H1 (cell line): Measurements from ENCODE around the gene OR5B3. TPM values are rescaled to one million over a fixed set of nuclear protein-coding genes. Genes with fewer than 3 reads are reported as not detected.

ENCODE experiments used
- CTCF ChIA-PET: fragments of 300-600 bp; sonication (Branson Sonifier 250); formaldehyde crosslinking; loops from one replicate; lab custom pipeline; 2021; ENCODE audit not compliant: partially characterized antibody; lab: Charles Lee
- POLR2A ChIA-PET: fragments of 300-600 bp; sonication (Branson Sonifier 250); formaldehyde crosslinking; loops from one replicate; lab custom pipeline; 2021; ENCODE audit warnings: inconsistent platforms; ENCODE audit not compliant: partially characterized antibody; lab: Charles Lee
- DNase-seq, 2 experiments: peaks; one replicate each; pipeline versions ENCODE4 v3.0.0 to v3.0.0-alpha.2; 2010 to 2022; ENCODE audit warnings: low spot score in 2 of 2, low read depth in 1 of 2, mixed read lengths in 1 of 2
- FAIRE-seq: peaks from 2 replicates; lab custom pipeline; 2011; peaks lifted over from hg19 to GRCh38; lab: Jason Lieb, UNC
- H2AFZ ChIP-seq: 2 replicates; pipeline ENCODE4 v1.8.1; 2012; ENCODE audit warnings: low read length, inconsistent platforms
- H2AK5ac ChIP-seq: 2 replicates; pipeline ENCODE4 v1.6.1; 2013; ENCODE audit warnings: low read depth, low read length
- H2BK120ac ChIP-seq: replicated peaks from 2 replicates; pipeline ENCODE3; 2013; ENCODE audit warnings: low read depth, low read length, inconsistent platforms
- H2BK12ac ChIP-seq: 2 replicates; pipeline ENCODE4 v1.6.1; 2013; ENCODE audit warnings: low read depth, low read length
- H2BK15ac ChIP-seq: 2 replicates; pipeline ENCODE4 v1.6.1; 2013; ENCODE audit warnings: low read length
- H2BK20ac ChIP-seq: 2 replicates; pipeline ENCODE4 v1.6.1; 2013; ENCODE audit warnings: low read length
- H2BK5ac ChIP-seq: 2 replicates; pipeline ENCODE4 v1.6.1; 2013; ENCODE audit warnings: low read depth, low read length
- H3K14ac ChIP-seq: 2 replicates; pipeline ENCODE4 v1.6.1; 2013; ENCODE audit warnings: inconsistent platforms; ENCODE audit not compliant: insufficient read length
- H3K18ac ChIP-seq: 2 replicates; pipeline ENCODE4 v1.6.1; 2013; ENCODE audit warnings: low read length; ENCODE audit errors: extremely low read depth
- H3K23ac ChIP-seq: 2 replicates; pipeline ENCODE4 v1.6.1; 2013; ENCODE audit warnings: inconsistent platforms; ENCODE audit not compliant: insufficient read length
- H3K23me2 ChIP-seq: 2 replicates; pipeline ENCODE4 v1.6.1; 2013; ENCODE audit warnings: low read depth, low read length
- H3K27ac ChIP-seq: 2 replicates; pipeline ENCODE4 v1.6.1; 2011; ENCODE audit warnings: low read depth, low read length, inconsistent platforms
- H3K27me3 ChIP-seq, 4 experiments: replicated peaks in 1 of 4; 1 replicate in 1 of 4; 2 replicates in 3 of 4; pipeline versions ENCODE4 v1.6.1 to v1.8.1; 2011 to 2013; ENCODE audit warnings: low read length in 3 of 4, mild to moderate bottlenecking in 3 of 4, inconsistent platforms in 2 of 4, mixed read lengths in 2 of 4, moderate library complexity in 1 of 4; ENCODE audit not compliant: control insufficient read depth in 3 of 4, insufficient read depth in 3 of 4; ENCODE audit errors: extremely low read depth in 1 of 4
- H3K36me3 ChIP-seq, 4 experiments: 2 replicates each; pipeline versions ENCODE4 v1.6.1 to v1.8.1; 2011 to 2013; ENCODE audit warnings: mild to moderate bottlenecking in 4 of 4, low read length in 3 of 4, moderate library complexity in 2 of 4, control low read depth in 1 of 4, inconsistent platforms in 1 of 4; ENCODE audit not compliant: insufficient read depth in 4 of 4, control insufficient read depth in 2 of 4
- H3K4ac ChIP-seq: replicated peaks from 2 replicates; pipeline ENCODE3; 2013; ENCODE audit warnings: low read length, low read depth, mixed read lengths, inconsistent platforms; ENCODE audit not compliant: insufficient read length
- H3K4me1 ChIP-seq, 4 experiments: replicated peaks in 1 of 4; 1 replicate in 1 of 4; 2 replicates in 3 of 4; pipeline versions ENCODE4 v1.6.1 to v1.8.1; 2011 to 2013; ENCODE audit warnings: low read length in 3 of 4, inconsistent platforms in 2 of 4, mixed read lengths in 1 of 4; ENCODE audit not compliant: insufficient read depth in 4 of 4, control insufficient read depth in 3 of 4
- H3K4me2 ChIP-seq, 2 experiments: 2 replicates each; pipeline versions ENCODE4 v1.6.1 to v1.8.1; 2011 to 2013; ENCODE audit warnings: low read depth in 2 of 2, low read length in 2 of 2, control low read depth in 1 of 2, inconsistent platforms in 1 of 2, mild to moderate bottlenecking in 1 of 2; ENCODE audit not compliant: insufficient read depth in 1 of 2
- H3K4me3 ChIP-seq, 4 experiments: fragments of 200-600, 300-600 bp in 1 of 4; sonication (generic), shearing (Covaris generic), sonication (Bioruptor Twin) in 1 of 4; 2 replicates each; pipeline versions ENCODE4 v1.5.1 to v1.8.1; 2011 to 2016; ENCODE audit warnings: low read length in 4 of 4, low read depth in 3 of 4, control low read depth in 2 of 4, inconsistent platforms in 2 of 4, mild to moderate bottlenecking in 2 of 4, mixed read lengths in 1 of 4, moderate library complexity in 1 of 4; ENCODE audit not compliant: insufficient read depth in 2 of 4; ENCODE audit errors: extremely low read depth in 1 of 4
- H3K56ac ChIP-seq: replicated peaks from 2 replicates; pipeline ENCODE3; 2013; ENCODE audit warnings: low read depth, mild to moderate bottlenecking, mixed read lengths, low read length, inconsistent platforms; ENCODE audit not compliant: insufficient read length
- H3K79me1 ChIP-seq: 2 replicates; pipeline ENCODE4 v1.6.1; 2013; ENCODE audit warnings: low read depth, low read length, control low read depth
- H3K79me2 ChIP-seq, 2 experiments: 2 replicates each; pipeline versions ENCODE4 v1.6.1 to v1.8.1; 2012 to 2013; ENCODE audit warnings: low read length in 2 of 2, mild to moderate bottlenecking in 2 of 2, inconsistent platforms in 1 of 2; ENCODE audit not compliant: insufficient read depth in 2 of 2, control insufficient read depth in 1 of 2
- H3K9ac ChIP-seq, 4 experiments: replicated peaks in 1 of 4; 1 replicate in 1 of 4; 2 replicates in 3 of 4; pipeline versions ENCODE4 v1.6.1 to v1.8.1; 2011 to 2013; ENCODE audit warnings: low read depth in 3 of 4, low read length in 3 of 4, control low read depth in 2 of 4, mild to moderate bottlenecking in 2 of 4, moderate library complexity in 2 of 4, inconsistent platforms in 1 of 4; ENCODE audit errors: extremely low read depth in 1 of 4
- H3K9me3 ChIP-seq, 2 experiments: 2 replicates each; pipeline versions ENCODE4 v1.6.1 to v1.8.1; 2012 to 2013; ENCODE audit warnings: mild to moderate bottlenecking in 2 of 2, moderate library complexity in 2 of 2, control low read depth in 1 of 2, inconsistent platforms in 1 of 2, low read depth in 1 of 2, low read length in 1 of 2, mixed read lengths in 1 of 2; ENCODE audit not compliant: insufficient read depth in 2 of 2
- H4K20me1 ChIP-seq, 2 experiments: replicated peaks in 1 of 2; 2 replicates each; pipeline versions ENCODE3 to v1.8.1; 2011 to 2013; ENCODE audit warnings: inconsistent platforms in 2 of 2, low read length in 2 of 2, mild to moderate bottlenecking in 1 of 2; ENCODE audit not compliant: insufficient read depth in 2 of 2, control insufficient read depth in 1 of 2
- H4K5ac ChIP-seq: 2 replicates; pipeline ENCODE4 v1.6.1; 2013; ENCODE audit warnings: low read length, low read depth, mixed read lengths, inconsistent platforms; ENCODE audit not compliant: insufficient read length
- H4K8ac ChIP-seq: 2 replicates; pipeline ENCODE4 v1.8.0; 2013; ENCODE audit warnings: mild to moderate bottlenecking, moderate library complexity, low read length, inconsistent platforms; ENCODE audit not compliant: insufficient read depth; ENCODE audit errors: extremely low read depth
- H4K91ac ChIP-seq: replicated peaks from 2 replicates; pipeline ENCODE3; 2013; ENCODE audit warnings: low read length, mixed read lengths, inconsistent platforms; ENCODE audit not compliant: insufficient read length
- ASH2L ChIP-seq: fragments of 200-600, 300-600 bp; sonication (generic); IDR thresholded peaks from one replicate; pipeline ENCODE4 v1.7.1; 2017; ENCODE audit warnings: low read length
- CEBPB ChIP-seq: IDR thresholded peaks from 2 replicates; pipeline ENCODE4 v1.6.1; 2012; ENCODE audit warnings: low read depth, low read length
- CHD1 ChIP-seq: IDR thresholded peaks from 2 replicates; pipeline ENCODE4 v1.6.1; 2012; ENCODE audit warnings: low read depth, low read length, improper control_type of control experiment
- EZH2 ChIP-seq: fragments of 200-600 bp; sonication (generic); IDR thresholded peaks from 2 replicates; pipeline ENCODE4 v1.7.1; 2012; ENCODE audit warnings: low read depth, mild to moderate bottlenecking, moderate library complexity, low read length, inconsistent platforms; ENCODE audit not compliant: severe bottlenecking
- KDM1A ChIP-seq: fragments of 200-600, 300-600 bp; sonication (generic); IDR thresholded peaks from 2 replicates; pipeline ENCODE4 v1.7.1; 2016; ENCODE audit warnings: mild to moderate bottlenecking, low read length, borderline replicate concordance
- KDM5A ChIP-seq: fragments of 200-600 bp; IDR thresholded peaks from 2 replicates; pipeline ENCODE4 v1.7.1; 2012; ENCODE audit warnings: mild to moderate bottlenecking, low read length, inconsistent platforms, mixed read lengths
- MAFK ChIP-seq: IDR thresholded peaks from 2 replicates; pipeline ENCODE4 v1.6.1; 2012; ENCODE audit warnings: low read depth, mild to moderate bottlenecking, improper control_type of control experiment, low read length
- POU5F1 ChIP-seq: IDR thresholded peaks from 2 replicates; pipeline ENCODE4 v1.6.1; 2011; ENCODE audit warnings: low read depth, mild to moderate bottlenecking, low read length, moderate library complexity
- SP2 ChIP-seq: IDR thresholded peaks from 2 replicates; pipeline ENCODE4 v1.6.1; 2012; ENCODE audit warnings: mild to moderate bottlenecking, low read length, inconsistent platforms
- TAF1 ChIP-seq: IDR thresholded peaks from 2 replicates; pipeline ENCODE4 v1.6.1; 2011; ENCODE audit warnings: mild to moderate bottlenecking, low read depth, low read length
- TAF7 ChIP-seq: optimal IDR thresholded peaks from 2 replicates; pipeline ENCODE3; 2011; ENCODE audit warnings: low read depth, mild to moderate bottlenecking, inconsistent platforms, low read length, moderate library complexity, borderline replicate concordance
- TBP ChIP-seq: IDR thresholded peaks from 2 replicates; pipeline ENCODE4 v1.6.1; 2011; ENCODE audit warnings: low read depth, low read length, improper control_type of control experiment
- YY1 ChIP-seq: IDR thresholded peaks from 2 replicates; pipeline ENCODE4 v1.6.1; 2011; ENCODE audit warnings: low read depth, mild to moderate bottlenecking, low read length
- WGBS, 2 experiments: shearing (Covaris generic) in 1 of 2; methylation state at CpG; one replicate each; pipeline versions ENCODE4 v1.1.6 to v1.1.7; 2013 to 2015; ENCODE audit warnings: low lambda C conversion rate in 2 of 2, mixed read lengths in 2 of 2, inconsistent platforms in 1 of 2, low coverage in 1 of 2, missing lambda C conversion rate in 1 of 2; ENCODE audit not compliant: insufficient replicate concordance in 2 of 2, insufficient coverage in 1 of 2, insufficient read length in 1 of 2; ENCODE audit errors: extremely low coverage in 1 of 2, missing lambda C conversion rate in 1 of 2; 5-methylcytosine and 5-hydroxymethylcytosine counted together
- polyA plus RNA-seq, 7 experiments: library from polyadenylated mRNA; depleted of rRNA in 3 of 7; stranded (reverse) in 5 of 7; unstranded in 2 of 7; fragments of >200 nt in 5 of 7; fragments of 200-250 nt in 2 of 7; gene quantifications; 1 replicate in 5 of 7; 2 replicates in 1 of 7; 4 replicates in 1 of 7; pipeline versions ENCODE4 v1.2.1 to v1.2.3, GENCODE V29; 2011 to 2013; ENCODE audit warnings: missing spikeins in 2 of 7, mixed read lengths in 2 of 7
- total RNA-seq: library from RNA; stranded (reverse); fragmentation: NEBNext Ultra II Directional; extraction: Animal tissue kit (Norgen Biotek cat#: 25700); gene quantifications from 2 replicates; pipeline ENCODE4 v1.2.1, GENCODE V29; 2021
- TF ChIP-seq, protein P1 (sequence below): IDR thresholded peaks from 2 replicates; pipeline ENCODE4 v1.6.1; 2012; ENCODE audit warnings: inconsistent platforms

OR5B3 gene
- total and polyA plus RNA-seq, 2 of the 8 experiments (the other 6 are each of a cell fraction or from before 2014, with no cell fraction given), result not detected

DNA sequence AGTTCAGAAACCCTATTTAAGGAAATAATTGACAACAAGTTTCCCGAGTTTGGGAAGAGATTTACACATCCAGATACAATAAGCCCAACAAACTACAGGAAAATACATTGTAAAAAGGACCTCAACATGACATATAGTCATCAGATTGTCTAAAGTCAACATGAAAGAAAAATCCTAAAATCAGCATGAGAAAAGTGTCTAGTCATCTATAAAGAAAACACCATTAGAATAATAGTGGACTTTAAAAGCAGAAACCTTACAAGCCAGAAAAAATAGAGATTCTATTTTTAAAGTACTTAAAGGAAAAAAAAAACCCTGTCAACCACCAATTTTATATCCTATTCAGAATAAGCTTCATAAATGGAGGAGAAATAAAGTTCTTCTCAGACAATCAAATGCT lies 22.6 kb upstream of the OR5B3 start:
- DNase-seq (no peak), FAIRE-seq (no peak)
- Histone ChIP-seq H3K36me3 (no peaks in the 10 kb centered on the region), H4K91ac (no peak overlapping the region), H3K23me2 (no peaks in the 10 kb centered on the region), H4K8ac (no peak overlapping the region), H3K9ac (no peak overlapping the region), H2BK5ac (no peak overlapping the region), H3K23ac (no peak overlapping the region), H4K20me1 (no peaks in the 10 kb centered on the region), H2BK12ac (no peak overlapping the region), H3K79me1 (no peaks in the 10 kb centered on the region), H3K4me1 (0 out of 7 replicates have a peak, but pooled peaks cover 0 to 3% (median 1%) of the 10 kb centered on the region in 4 experiments), H3K79me2 (no peaks in the 10 kb centered on the region), H3K9me3 (peaks cover 0 to 10% of the 10 kb centered on the region in 2 experiments; a peak in 1 of 4 replicates), H2AK5ac (no peak overlapping the region), H3K27ac (no peak overlapping the region), H2BK120ac (no peak overlapping the region), H2BK15ac (no peak overlapping the region), H4K5ac (no peak overlapping the region), H3K4me3 (no peak overlapping the region), H2AFZ (no peak overlapping the region), H3K27me3 (no peaks in the 10 kb centered on the region), H3K4ac (no peak overlapping the region), H3K56ac (no peak overlapping the region), H3K18ac (no peak overlapping the region), H2BK20ac (no peak overlapping the region), H3K14ac (no peak overlapping the region), H3K4me2 (no peak overlapping the region)
- TF ChIP-seq SP2 (no peak), KDM1A (no peak), POU5F1 (no peak), MAFK (no peak), KDM5A (no peak), YY1 (no peak), TAF1 (no peak), TAF7 (no peak), TBP (no peak), CEBPB (no peak), ASH2L (no peak), EZH2 (no peak), CHD1 (no peak)
- TF ChIP-seq, protein P1, sequence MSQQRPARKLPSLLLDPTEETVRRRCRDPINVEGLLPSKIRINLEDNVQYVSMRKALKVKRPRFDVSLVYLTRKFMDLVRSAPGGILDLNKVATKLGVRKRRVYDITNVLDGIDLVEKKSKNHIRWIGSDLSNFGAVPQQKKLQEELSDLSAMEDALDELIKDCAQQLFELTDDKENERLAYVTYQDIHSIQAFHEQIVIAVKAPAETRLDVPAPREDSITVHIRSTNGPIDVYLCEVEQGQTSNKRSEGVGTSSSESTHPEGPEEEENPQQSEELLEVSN, result no peak
- ChIA-PET POLR2A (no interaction called here), CTCF (no interaction called here)
- WGBS, 2 experiments, result 48% methylated on average over 1 of the region's 1 CpG; no CpG with 5 or more reads in 1 of the 2 experiments
